AG04449 (cell line): ENCODE measurements around the gene FAM228A.

Experiments used
- CTCF ChIA-PET: fragments of 350-600 bp; formaldehyde crosslinking; extraction: SDS; loops from one replicate; lab custom pipeline; 2021; ENCODE audit warnings: antibody characterized with exemption; lab: Yijun Ruan, JAX
- POLR2A ChIA-PET: fragments of 400-600, 350-600 bp; formaldehyde crosslinking; extraction: SDS; loops from one replicate; lab custom pipeline; 2020; ENCODE audit warnings: antibody characterized with exemption, inconsistent platforms; lab: Yijun Ruan, JAX
- DNase-seq: peaks from one replicate; pipeline ENCODE4 v3.0.0-alpha.2; 2010; ENCODE audit warnings: low read depth, low spot score
- H3K4me3 ChIP-seq: 2 replicates; pipeline ENCODE4 v1.5.1; 2011; ENCODE audit warnings: low read depth, mild to moderate bottlenecking, control low read depth, low read length
- CTCF ChIP-seq: IDR thresholded peaks from one replicate; pipeline ENCODE4 v1.5.1; 2011; ENCODE audit warnings: mild to moderate bottlenecking, moderate library complexity, low read length, control low read depth, inconsistent platforms; ENCODE audit not compliant: insufficient read depth; ENCODE audit errors: missing control alignments

The FAM228A gene

DNA sequence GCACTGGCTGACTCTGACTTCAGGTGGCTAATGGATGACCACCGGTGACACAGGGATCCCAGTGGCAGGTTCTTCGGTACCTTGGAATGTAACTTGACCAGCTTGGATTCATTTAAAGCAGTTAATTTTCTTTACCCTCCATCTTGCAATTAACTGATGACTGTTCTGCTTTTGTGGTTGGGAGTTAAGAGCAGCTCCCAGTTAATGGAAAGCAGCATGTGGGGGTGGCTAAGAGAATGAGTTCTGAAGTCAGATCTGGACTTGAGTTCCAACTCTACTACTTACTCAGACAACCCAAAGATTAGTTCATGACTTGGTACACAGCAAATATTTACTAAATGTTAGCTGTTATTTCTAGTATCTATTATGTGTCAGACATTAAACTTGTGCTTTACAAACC is 58.5 kb downstream of the FAM228A start:
- DNase-seq: no peak
- ChIA-PET CTCF (no interaction called here), POLR2A (no interaction called here)
- no peak overlapping the region for H3K4me3 ChIP-seq
- no peak for TF ChIP-seq CTCF

DNA sequence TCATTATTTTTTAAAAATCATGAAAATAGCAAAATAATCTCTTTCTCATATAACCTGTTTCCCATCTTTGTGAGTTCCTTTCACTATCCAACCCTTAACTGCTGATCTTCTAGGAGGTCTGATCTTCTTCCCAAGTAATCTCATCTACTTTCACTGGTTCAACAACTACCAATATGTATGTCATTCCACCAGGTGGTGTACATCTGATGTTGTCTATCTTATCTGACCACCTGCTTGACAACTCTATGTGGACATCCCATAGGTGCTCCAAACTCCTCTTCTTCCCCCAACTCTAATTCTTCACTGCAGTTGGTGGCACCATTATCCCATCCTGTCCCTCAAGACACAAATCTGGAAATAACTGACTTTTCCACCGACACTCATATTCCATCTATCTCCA is 62.5 kb downstream of the FAM228A start:
- no peak for TF ChIP-seq CTCF
- ChIA-PET CTCF (no interaction called here), POLR2A (no interaction called here)
- no peak for DNase-seq
- no peak overlapping the region for H3K4me3 ChIP-seq

- no peak for TF ChIP-seq CTCF
- POLR2A ChIA-PET: no interaction called here
- no peak for DNase-seq
- CTCF ChIA-PET: no interaction called here
- no peak overlapping the region for H3K4me3 ChIP-seq
Observed at GRCh38 chr2:24238158-24238557, 63.3 kb downstream of the FAM228A start.

DNA sequence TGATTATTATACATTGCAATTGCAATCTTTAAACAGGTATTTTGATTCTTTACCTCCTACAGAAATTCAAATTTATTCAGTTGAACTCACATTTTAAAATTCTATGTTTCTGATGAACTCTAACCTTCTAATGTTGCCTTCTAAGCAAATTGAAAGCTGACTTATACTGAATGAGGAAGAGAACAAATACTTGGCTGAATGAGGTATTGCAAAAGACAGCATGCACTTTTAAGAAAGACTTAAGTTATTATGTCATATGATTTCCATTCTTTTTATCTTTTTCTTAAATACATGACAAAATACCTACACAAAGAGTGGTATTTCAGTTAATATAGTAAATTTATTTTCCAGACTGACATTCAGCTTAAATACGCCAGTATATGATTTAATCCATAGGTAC is 64.7 kb downstream of the FAM228A start:
- no peak overlapping the region for H3K4me3 ChIP-seq
- ChIA-PET CTCF (interaction anchor here (1.1 kb wide), 1 partner anchor 155 kb away, joined by 3 read pairs; the partner anchor contains the start of gene TP53I3), POLR2A (no interaction called here)
- DNase-seq: no peak
- TF ChIP-seq CTCF: no peak
